H1 (cell line): ENCODE measurements around the gene NDC80. TPM values are rescaled to one million over a fixed set of nuclear protein-coding genes. Genes with fewer than 3 reads are reported as not detected.

ENCODE experiments used
- CTCF ChIA-PET: fragments of 300-600 bp; sonication (Branson Sonifier 250); formaldehyde crosslinking; loops from one replicate; lab custom pipeline; 2021; ENCODE audit not compliant: partially characterized antibody; lab: Charles Lee
- POLR2A ChIA-PET: fragments of 300-600 bp; sonication (Branson Sonifier 250); formaldehyde crosslinking; loops from one replicate; lab custom pipeline; 2021; ENCODE audit warnings: inconsistent platforms; ENCODE audit not compliant: partially characterized antibody; lab: Charles Lee
- DNase-seq, 2 experiments: peaks; one replicate each; pipeline versions ENCODE4 v3.0.0 to v3.0.0-alpha.2; 2010 to 2022; ENCODE audit warnings: low spot score in 2 of 2, low read depth in 1 of 2, mixed read lengths in 1 of 2
- FAIRE-seq: peaks from 2 replicates; lab custom pipeline; 2011; peaks lifted over from hg19 to GRCh38; lab: Jason Lieb, UNC
- H2AFZ ChIP-seq: 2 replicates; pipeline ENCODE4 v1.8.1; 2012; ENCODE audit warnings: low read length, inconsistent platforms
- H2AK5ac ChIP-seq: 2 replicates; pipeline ENCODE4 v1.6.1; 2013; ENCODE audit warnings: low read depth, low read length
- H2BK120ac ChIP-seq: replicated peaks from 2 replicates; pipeline ENCODE3; 2013; ENCODE audit warnings: low read depth, low read length, inconsistent platforms
- H2BK12ac ChIP-seq: 2 replicates; pipeline ENCODE4 v1.6.1; 2013; ENCODE audit warnings: low read depth, low read length
- H2BK15ac ChIP-seq: 2 replicates; pipeline ENCODE4 v1.6.1; 2013; ENCODE audit warnings: low read length
- H2BK20ac ChIP-seq: 2 replicates; pipeline ENCODE4 v1.6.1; 2013; ENCODE audit warnings: low read length
- H2BK5ac ChIP-seq: 2 replicates; pipeline ENCODE4 v1.6.1; 2013; ENCODE audit warnings: low read depth, low read length
- H3K14ac ChIP-seq: 2 replicates; pipeline ENCODE4 v1.6.1; 2013; ENCODE audit warnings: inconsistent platforms; ENCODE audit not compliant: insufficient read length
- H3K18ac ChIP-seq: 2 replicates; pipeline ENCODE4 v1.6.1; 2013; ENCODE audit warnings: low read length; ENCODE audit errors: extremely low read depth
- H3K23ac ChIP-seq: 2 replicates; pipeline ENCODE4 v1.6.1; 2013; ENCODE audit warnings: inconsistent platforms; ENCODE audit not compliant: insufficient read length
- H3K23me2 ChIP-seq: 2 replicates; pipeline ENCODE4 v1.6.1; 2013; ENCODE audit warnings: low read depth, low read length
- H3K27ac ChIP-seq: 2 replicates; pipeline ENCODE4 v1.6.1; 2011; ENCODE audit warnings: low read depth, low read length, inconsistent platforms
- H3K27me3 ChIP-seq, 4 experiments: replicated peaks in 1 of 4; 1 replicate in 1 of 4; 2 replicates in 3 of 4; pipeline versions ENCODE4 v1.6.1 to v1.8.1; 2011 to 2013; ENCODE audit warnings: low read length in 3 of 4, mild to moderate bottlenecking in 3 of 4, inconsistent platforms in 2 of 4, mixed read lengths in 2 of 4, moderate library complexity in 1 of 4; ENCODE audit not compliant: control insufficient read depth in 3 of 4, insufficient read depth in 3 of 4; ENCODE audit errors: extremely low read depth in 1 of 4
- H3K36me3 ChIP-seq, 4 experiments: 2 replicates each; pipeline versions ENCODE4 v1.6.1 to v1.8.1; 2011 to 2013; ENCODE audit warnings: mild to moderate bottlenecking in 4 of 4, low read length in 3 of 4, moderate library complexity in 2 of 4, control low read depth in 1 of 4, inconsistent platforms in 1 of 4; ENCODE audit not compliant: insufficient read depth in 4 of 4, control insufficient read depth in 2 of 4
- H3K4ac ChIP-seq: replicated peaks from 2 replicates; pipeline ENCODE3; 2013; ENCODE audit warnings: low read length, low read depth, mixed read lengths, inconsistent platforms; ENCODE audit not compliant: insufficient read length
- H3K4me1 ChIP-seq, 4 experiments: replicated peaks in 1 of 4; 1 replicate in 1 of 4; 2 replicates in 3 of 4; pipeline versions ENCODE4 v1.6.1 to v1.8.1; 2011 to 2013; ENCODE audit warnings: low read length in 3 of 4, inconsistent platforms in 2 of 4, mixed read lengths in 1 of 4; ENCODE audit not compliant: insufficient read depth in 4 of 4, control insufficient read depth in 3 of 4
- H3K4me2 ChIP-seq, 2 experiments: 2 replicates each; pipeline versions ENCODE4 v1.6.1 to v1.8.1; 2011 to 2013; ENCODE audit warnings: low read depth in 2 of 2, low read length in 2 of 2, control low read depth in 1 of 2, inconsistent platforms in 1 of 2, mild to moderate bottlenecking in 1 of 2; ENCODE audit not compliant: insufficient read depth in 1 of 2
- H3K4me3 ChIP-seq, 4 experiments: fragments of 200-600, 300-600 bp in 1 of 4; sonication (generic), shearing (Covaris generic), sonication (Bioruptor Twin) in 1 of 4; 2 replicates each; pipeline versions ENCODE4 v1.5.1 to v1.8.1; 2011 to 2016; ENCODE audit warnings: low read length in 4 of 4, low read depth in 3 of 4, control low read depth in 2 of 4, inconsistent platforms in 2 of 4, mild to moderate bottlenecking in 2 of 4, mixed read lengths in 1 of 4, moderate library complexity in 1 of 4; ENCODE audit not compliant: insufficient read depth in 2 of 4; ENCODE audit errors: extremely low read depth in 1 of 4
- H3K56ac ChIP-seq: replicated peaks from 2 replicates; pipeline ENCODE3; 2013; ENCODE audit warnings: low read depth, mild to moderate bottlenecking, mixed read lengths, low read length, inconsistent platforms; ENCODE audit not compliant: insufficient read length
- H3K79me1 ChIP-seq: 2 replicates; pipeline ENCODE4 v1.6.1; 2013; ENCODE audit warnings: low read depth, low read length, control low read depth
- H3K79me2 ChIP-seq, 2 experiments: 2 replicates each; pipeline versions ENCODE4 v1.6.1 to v1.8.1; 2012 to 2013; ENCODE audit warnings: low read length in 2 of 2, mild to moderate bottlenecking in 2 of 2, inconsistent platforms in 1 of 2; ENCODE audit not compliant: insufficient read depth in 2 of 2, control insufficient read depth in 1 of 2
- H3K9ac ChIP-seq, 4 experiments: replicated peaks in 1 of 4; 1 replicate in 1 of 4; 2 replicates in 3 of 4; pipeline versions ENCODE4 v1.6.1 to v1.8.1; 2011 to 2013; ENCODE audit warnings: low read depth in 3 of 4, low read length in 3 of 4, control low read depth in 2 of 4, mild to moderate bottlenecking in 2 of 4, moderate library complexity in 2 of 4, inconsistent platforms in 1 of 4; ENCODE audit errors: extremely low read depth in 1 of 4
- H3K9me3 ChIP-seq, 2 experiments: 2 replicates each; pipeline versions ENCODE4 v1.6.1 to v1.8.1; 2012 to 2013; ENCODE audit warnings: mild to moderate bottlenecking in 2 of 2, moderate library complexity in 2 of 2, control low read depth in 1 of 2, inconsistent platforms in 1 of 2, low read depth in 1 of 2, low read length in 1 of 2, mixed read lengths in 1 of 2; ENCODE audit not compliant: insufficient read depth in 2 of 2
- H4K20me1 ChIP-seq, 2 experiments: replicated peaks in 1 of 2; 2 replicates each; pipeline versions ENCODE3 to v1.8.1; 2011 to 2013; ENCODE audit warnings: inconsistent platforms in 2 of 2, low read length in 2 of 2, mild to moderate bottlenecking in 1 of 2; ENCODE audit not compliant: insufficient read depth in 2 of 2, control insufficient read depth in 1 of 2
- H4K5ac ChIP-seq: 2 replicates; pipeline ENCODE4 v1.6.1; 2013; ENCODE audit warnings: low read length, low read depth, mixed read lengths, inconsistent platforms; ENCODE audit not compliant: insufficient read length
- H4K8ac ChIP-seq: 2 replicates; pipeline ENCODE4 v1.8.0; 2013; ENCODE audit warnings: mild to moderate bottlenecking, moderate library complexity, low read length, inconsistent platforms; ENCODE audit not compliant: insufficient read depth; ENCODE audit errors: extremely low read depth
- H4K91ac ChIP-seq: replicated peaks from 2 replicates; pipeline ENCODE3; 2013; ENCODE audit warnings: low read length, mixed read lengths, inconsistent platforms; ENCODE audit not compliant: insufficient read length
- KDM4A ChIP-seq: IDR thresholded peaks from one replicate; pipeline ENCODE4 v1.7.1; 2012; ENCODE audit warnings: low read depth, mild to moderate bottlenecking, moderate library complexity, low read length, inconsistent platforms; ENCODE audit not compliant: severe bottlenecking
- KDM5A ChIP-seq: fragments of 200-600 bp; IDR thresholded peaks from 2 replicates; pipeline ENCODE4 v1.7.1; 2012; ENCODE audit warnings: mild to moderate bottlenecking, low read length, inconsistent platforms, mixed read lengths
- NANOG ChIP-seq: IDR thresholded peaks from 2 replicates; pipeline ENCODE4 v1.6.1; 2011; ENCODE audit warnings: low read length, low read depth, mild to moderate bottlenecking, inconsistent platforms; ENCODE audit not compliant: insufficient read depth, poor library complexity, severe bottlenecking
- SP4 ChIP-seq: IDR thresholded peaks from 2 replicates; pipeline ENCODE4 v1.6.1; 2012; ENCODE audit warnings: low read length, inconsistent platforms
- TAF1 ChIP-seq: IDR thresholded peaks from 2 replicates; pipeline ENCODE4 v1.6.1; 2011; ENCODE audit warnings: mild to moderate bottlenecking, low read depth, low read length
- WGBS, 2 experiments: shearing (Covaris generic) in 1 of 2; methylation state at CpG; one replicate each; pipeline versions ENCODE4 v1.1.6 to v1.1.7; 2013 to 2015; ENCODE audit warnings: low lambda C conversion rate in 2 of 2, mixed read lengths in 2 of 2, inconsistent platforms in 1 of 2, low coverage in 1 of 2, missing lambda C conversion rate in 1 of 2; ENCODE audit not compliant: insufficient replicate concordance in 2 of 2, insufficient coverage in 1 of 2, insufficient read length in 1 of 2; ENCODE audit errors: extremely low coverage in 1 of 2, missing lambda C conversion rate in 1 of 2; 5-methylcytosine and 5-hydroxymethylcytosine counted together
- polyA plus RNA-seq, 7 experiments: library from polyadenylated mRNA; depleted of rRNA in 3 of 7; stranded (reverse) in 5 of 7; unstranded in 2 of 7; fragments of >200 nt in 5 of 7; fragments of 200-250 nt in 2 of 7; gene quantifications; 1 replicate in 5 of 7; 2 replicates in 1 of 7; 4 replicates in 1 of 7; pipeline versions ENCODE4 v1.2.1 to v1.2.3, GENCODE V29; 2011 to 2013; ENCODE audit warnings: missing spikeins in 2 of 7, mixed read lengths in 2 of 7
- total RNA-seq: library from RNA; stranded (reverse); fragmentation: NEBNext Ultra II Directional; extraction: Animal tissue kit (Norgen Biotek cat#: 25700); gene quantifications from 2 replicates; pipeline ENCODE4 v1.2.1, GENCODE V29; 2021
- TF ChIP-seq, protein P1 (sequence below), 3 experiments: IDR thresholded peaks; 1 replicate in 2 of 3; 2 replicates in 1 of 3; pipeline versions ENCODE4 v1.5.1 to v1.6.1; 2011; ENCODE audit warnings: low read length in 3 of 3, mild to moderate bottlenecking in 3 of 3, inconsistent platforms in 2 of 3, low read depth in 1 of 3, moderate library complexity in 1 of 3; ENCODE audit not compliant: insufficient read depth in 1 of 3; ENCODE audit errors: control extremely low read depth in 1 of 3
- TF ChIP-seq, protein P2 (sequence below): IDR thresholded peaks from 2 replicates; pipeline ENCODE4 v1.6.1; 2012; ENCODE audit warnings: inconsistent platforms

The NDC80 gene
- total and polyA plus RNA-seq, 2 of the 8 experiments (the other 6 are each of a cell fraction or from before 2014, with no cell fraction given), result 11.0 to 45.0 TPM

DNA sequence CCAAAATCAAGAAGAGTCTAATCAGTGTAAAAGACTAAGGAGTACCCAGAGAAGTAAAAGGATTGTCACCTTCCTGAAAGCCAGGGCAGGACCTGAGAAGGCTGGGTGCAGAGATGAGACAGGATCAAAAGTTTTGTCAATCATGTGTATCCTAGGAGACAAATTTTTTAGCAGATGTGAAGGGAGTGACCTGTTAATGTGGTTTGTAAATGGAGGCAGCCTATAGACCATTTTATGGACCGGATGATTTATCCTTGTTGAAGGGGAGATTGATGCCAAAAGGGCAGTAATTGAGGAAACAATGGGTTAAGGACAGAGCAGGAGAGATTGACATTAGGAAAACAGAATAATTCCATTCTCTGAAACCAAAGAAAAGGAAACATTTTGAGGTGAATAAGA lies 813 bp downstream of the NDC80 start:
- H4K5ac ChIP-seq, result no peak overlapping the region
- peak overlapping the region; percentile 80 to 88 for H3K4me2 ChIP-seq
- H3K4me1 ChIP-seq, result peaks cover 0 to 8% (median 4%) of the 10 kb centered on the region in 4 experiments; a peak in 2 of 7 replicates
- no peaks in the 10 kb centered on the region for H4K20me1 ChIP-seq
- no peak overlapping the region for H2BK15ac ChIP-seq
- H3K36me3 ChIP-seq, result peaks cover 2 to 28% (median 12%) of the 10 kb centered on the region in 4 experiments; a peak in 6 of 8 replicates
- H3K4ac ChIP-seq, result no peak overlapping the region
- peak overlapping the region; percentile 77 to 97 (median 86) for H3K4me3 ChIP-seq
- CTCF ChIA-PET, result interaction anchor here (0.6 kb wide), 1 partner anchor 15 kb away, joined by 3 read pairs; no protein-coding TSS in a partner anchor
- no peaks in the 10 kb centered on the region for H3K27me3 ChIP-seq
- H3K79me1 ChIP-seq, result peaks cover 8% of the 10 kb centered on the region
- 0 out of 2 replicates have a peak overlapping the region, but pooled peaks have one; percentile 13 for H2AFZ ChIP-seq
- no peak overlapping the region for H2BK120ac ChIP-seq
- H3K27ac ChIP-seq, result no peak overlapping the region
- H3K14ac ChIP-seq, result no peak overlapping the region
- TF ChIP-seq, protein P1, sequence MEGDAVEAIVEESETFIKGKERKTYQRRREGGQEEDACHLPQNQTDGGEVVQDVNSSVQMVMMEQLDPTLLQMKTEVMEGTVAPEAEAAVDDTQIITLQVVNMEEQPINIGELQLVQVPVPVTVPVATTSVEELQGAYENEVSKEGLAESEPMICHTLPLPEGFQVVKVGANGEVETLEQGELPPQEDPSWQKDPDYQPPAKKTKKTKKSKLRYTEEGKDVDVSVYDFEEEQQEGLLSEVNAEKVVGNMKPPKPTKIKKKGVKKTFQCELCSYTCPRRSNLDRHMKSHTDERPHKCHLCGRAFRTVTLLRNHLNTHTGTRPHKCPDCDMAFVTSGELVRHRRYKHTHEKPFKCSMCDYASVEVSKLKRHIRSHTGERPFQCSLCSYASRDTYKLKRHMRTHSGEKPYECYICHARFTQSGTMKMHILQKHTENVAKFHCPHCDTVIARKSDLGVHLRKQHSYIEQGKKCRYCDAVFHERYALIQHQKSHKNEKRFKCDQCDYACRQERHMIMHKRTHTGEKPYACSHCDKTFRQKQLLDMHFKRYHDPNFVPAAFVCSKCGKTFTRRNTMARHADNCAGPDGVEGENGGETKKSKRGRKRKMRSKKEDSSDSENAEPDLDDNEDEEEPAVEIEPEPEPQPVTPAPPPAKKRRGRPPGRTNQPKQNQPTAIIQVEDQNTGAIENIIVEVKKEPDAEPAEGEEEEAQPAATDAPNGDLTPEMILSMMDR (IDR thresholded peaks at IDR 0.05; ENCODE audit: control extremely low read depth in 1 of 3, insufficient read depth in 1 of 3, low read depth in 1 of 3, low read length in 3 of 3), result no peak
- TF ChIP-seq TAF1 (no peak), SP4 (no peak), KDM4A (no peak), NANOG (no peak), KDM5A (no peak)
- TF ChIP-seq, protein P2, sequence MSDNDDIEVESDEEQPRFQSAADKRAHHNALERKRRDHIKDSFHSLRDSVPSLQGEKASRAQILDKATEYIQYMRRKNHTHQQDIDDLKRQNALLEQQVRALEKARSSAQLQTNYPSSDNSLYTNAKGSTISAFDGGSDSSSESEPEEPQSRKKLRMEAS, result no peak
- TF ChIP-seq, all 59 proteins: peak for 0
- Histone ChIP-seq H2BK12ac (no peak overlapping the region), H4K8ac (no peak overlapping the region), H3K56ac (no peak overlapping the region), H3K9me3 (no peaks in the 10 kb centered on the region), H3K18ac (no peak overlapping the region), H2AK5ac (no peak overlapping the region), H3K79me2 (peaks cover 12 to 61% of the 10 kb centered on the region in 2 experiments), H2BK20ac (no peak overlapping the region), H4K91ac (no peak overlapping the region), H3K9ac (peak overlapping the region; percentile 21 to 95 (median 64); a peak in 6 of 7 replicates), H2BK5ac (no peak overlapping the region), H3K23me2 (peaks cover 8% of the 10 kb centered on the region), H3K23ac (no peak overlapping the region)
- WGBS, 2 experiments, result 14% methylated on average over 1 of the region's 1 CpG; no CpG with 5 or more reads in 1 of the 2 experiments
- DNase-seq (no peak), FAIRE-seq (no peak)
- POLR2A ChIA-PET, result interaction anchor here (1.6 to 2.0 kb wide), 3 partner anchors 15 to 151 kb away, joined by 3 to 9 read pairs (median 6); partner anchors contain the start of gene SMCHD1
